ENCODE data around the gene SESN1. TPM values are rescaled to one million over a fixed set of nuclear protein-coding genes. Genes with fewer than 3 reads are reported as not detected.
A peak's percentile ranks its signal among the peaks of the same experiment; 100 is the strongest.
"Not testable (repeated sequence)": the region's sequence is repeated elsewhere in the genome, so short reads cannot be mapped to it uniquely, and the experiment has no call there.

Gene SESN1
- polyA plus RNA-seq, 12 donors = 33.3 to 70.2 (median 51.5) TPM; not detected in 1

GRCh38 chr6:109002051-109002697 lies 92.5 kb downstream of the SESN1 start:
- peak; percentile 41 for DNase-seq

DNA sequence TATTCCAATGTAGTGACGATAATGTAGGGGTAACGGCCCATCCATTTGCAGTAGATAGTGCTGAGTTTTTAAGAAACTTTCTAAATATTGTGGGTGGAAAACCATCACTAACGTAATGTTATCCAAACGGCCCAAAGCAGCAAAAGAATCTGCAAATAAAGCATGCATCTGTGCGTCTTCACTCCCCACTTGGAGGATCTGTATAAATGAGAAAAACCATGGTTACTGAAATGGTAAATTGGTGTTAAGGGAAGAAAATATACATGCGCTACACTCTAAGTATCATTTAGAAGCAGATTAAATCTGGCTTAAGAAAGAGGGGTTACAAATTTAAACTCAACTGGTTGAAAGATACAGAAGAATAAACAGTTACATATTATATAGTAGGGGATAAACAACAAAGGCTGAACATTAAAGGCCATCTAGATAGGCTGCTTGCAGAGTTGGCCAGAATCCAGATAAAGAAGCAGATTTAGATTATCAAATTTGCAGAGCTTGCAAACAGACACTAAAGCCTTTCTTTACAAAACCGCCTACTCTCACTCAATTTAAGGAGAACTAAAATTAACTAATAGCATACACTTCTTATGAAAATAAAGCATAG lies 93.3 kb downstream of the SESN1 start:
- no peak for DNase-seq

DNA sequence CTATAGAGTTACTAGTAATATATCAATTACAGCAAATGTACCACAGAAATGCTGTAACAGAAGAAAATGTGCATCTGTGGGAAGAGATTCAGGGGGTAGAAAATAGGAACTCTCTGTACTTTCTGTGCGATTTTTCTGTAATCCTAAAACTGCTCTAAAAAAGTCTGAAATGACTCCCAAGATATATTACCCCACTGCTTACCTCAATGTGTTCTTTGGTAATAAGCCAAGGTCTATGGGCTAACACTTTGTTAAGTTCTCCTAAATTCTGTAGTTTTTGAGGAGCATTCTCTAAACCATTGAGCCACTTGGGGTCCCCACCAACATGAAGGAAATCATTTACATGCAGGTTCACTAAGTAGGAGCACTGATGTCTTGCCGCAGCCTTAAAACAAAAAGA lies 94.4 kb downstream of the SESN1 start:
- no peak for DNase-seq

DNA sequence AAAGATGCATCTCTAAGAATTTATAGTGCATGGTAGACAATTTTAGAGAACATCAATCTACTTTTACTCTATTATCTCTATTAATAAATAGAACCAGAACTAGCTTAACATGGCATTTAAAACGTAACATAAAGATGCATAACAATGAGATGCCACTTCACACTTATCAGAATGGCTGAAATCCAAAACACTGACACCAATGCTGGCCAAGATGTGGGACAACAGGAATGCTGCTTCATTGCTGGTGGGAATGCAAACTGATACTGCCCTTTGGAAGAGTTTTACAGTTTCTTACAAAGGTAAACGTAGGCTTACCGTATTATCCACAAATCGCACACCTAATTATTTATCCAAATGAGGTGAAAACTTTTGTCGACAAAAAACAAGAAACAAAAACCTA lies 95.2 kb downstream of the SESN1 start:
- DNase-seq = no peak

GRCh38 chr6:108998485-108998884 lies 96.2 kb downstream of the SESN1 start:
- DNase-seq = no peak

DNA sequence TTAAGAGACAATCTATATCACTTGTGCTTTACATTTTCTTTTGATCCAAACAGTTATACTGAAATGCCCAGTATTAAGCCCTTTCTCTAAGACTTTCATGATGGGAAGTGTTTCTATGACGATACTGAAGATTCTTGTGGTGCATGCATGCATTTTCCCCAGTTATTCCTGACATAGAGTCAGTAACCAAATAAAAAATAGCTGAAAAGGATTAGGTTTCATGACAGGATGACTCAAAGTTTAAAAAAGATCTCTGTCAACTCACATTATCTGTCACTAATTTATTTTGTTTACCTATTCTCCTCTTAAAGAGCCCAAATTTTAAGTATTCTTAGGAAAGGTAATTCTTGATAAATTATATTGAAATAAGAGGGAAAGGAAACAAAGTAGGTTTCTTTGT lies 98.4 kb downstream of the SESN1 start:
- DNase-seq = no peak

DNA sequence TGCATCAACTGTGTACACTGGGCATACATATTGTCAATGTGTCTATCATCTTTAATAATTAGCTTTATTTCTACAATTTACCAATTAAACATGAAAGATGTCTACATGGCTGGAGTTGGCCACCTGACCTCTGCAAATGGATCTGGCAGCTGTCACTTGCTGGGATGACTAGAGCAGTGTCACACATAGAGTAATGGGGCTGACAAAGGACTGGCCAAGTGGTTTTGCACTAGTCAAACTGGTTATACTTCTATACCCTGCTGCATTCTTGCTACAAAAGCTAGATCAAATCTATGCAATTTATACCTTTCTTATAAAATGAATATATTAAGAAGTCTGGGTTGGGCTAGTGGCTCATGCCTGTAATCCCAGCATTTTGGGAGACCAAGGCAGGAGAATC lies 99.3 kb downstream of the SESN1 start:
- DNase-seq = no peak

GRCh38 chr6:108993876-108994275 lies 100.8 kb downstream of the SESN1 start:
- DNase-seq = no peak

- no peak for DNase-seq
These were observed 104.9 kb downstream of the SESN1 start for GRCh38 chr6:108989700-108990099.

DNA sequence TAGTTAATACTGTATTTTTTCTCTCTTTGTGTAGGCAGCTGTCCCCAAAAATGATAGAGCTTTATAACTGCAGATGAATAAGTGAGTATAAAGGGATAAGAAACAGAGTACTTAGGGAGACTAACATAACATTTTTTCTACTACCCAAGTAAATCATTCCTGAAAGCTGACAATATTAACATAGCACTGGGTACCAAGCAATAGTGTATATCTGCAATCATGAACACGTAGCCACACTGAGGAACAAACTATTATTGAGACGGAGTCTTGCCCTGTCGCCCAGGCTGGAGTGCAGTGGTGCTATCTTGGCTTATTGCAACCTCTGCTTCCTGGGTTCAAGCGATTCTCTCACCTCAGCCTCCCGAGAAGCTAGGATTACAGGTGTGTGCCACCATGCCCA lies 105.9 kb downstream of the SESN1 start:
- DNase-seq = no peak

DNA sequence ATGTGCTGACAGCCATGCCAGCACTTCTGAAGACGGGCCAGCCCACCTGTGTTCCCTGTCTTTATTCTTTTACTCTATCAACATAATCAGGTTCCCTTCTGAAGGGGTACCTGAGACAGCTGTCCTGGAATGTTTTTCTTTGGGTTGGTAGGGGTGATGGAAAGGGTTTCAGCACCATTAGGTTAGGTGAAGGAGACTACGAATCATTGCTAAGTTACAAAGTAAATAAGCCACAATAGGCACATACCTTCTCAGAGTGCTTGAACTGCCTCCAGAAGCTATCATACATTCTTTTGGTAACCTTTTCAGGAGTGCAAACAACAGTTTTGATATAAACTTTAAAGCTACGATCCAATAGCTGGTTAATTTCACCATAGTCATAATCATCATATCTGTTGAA lies 106.3 kb downstream of the SESN1 start:
- no peak for DNase-seq

DNA sequence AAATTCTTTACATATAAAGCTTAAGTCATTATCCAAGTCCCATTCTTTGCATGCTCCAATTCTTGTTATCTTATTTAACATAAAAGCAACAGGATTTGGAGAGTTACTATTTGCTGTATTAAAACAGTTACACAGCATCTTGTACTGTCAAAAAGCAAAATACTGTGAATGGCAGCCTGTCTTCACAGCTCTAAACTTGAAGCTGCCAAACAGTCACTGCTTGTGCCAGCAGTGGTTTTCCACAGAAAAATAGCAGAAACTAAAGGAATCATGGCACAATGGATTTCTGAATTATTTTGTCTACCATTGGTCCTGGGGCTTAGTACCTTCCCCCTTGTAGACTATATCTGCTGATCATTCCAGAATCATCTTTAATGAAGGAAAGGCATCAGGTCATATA lies 107.5 kb downstream of the SESN1 start:
- no peak for DNase-seq

DNA sequence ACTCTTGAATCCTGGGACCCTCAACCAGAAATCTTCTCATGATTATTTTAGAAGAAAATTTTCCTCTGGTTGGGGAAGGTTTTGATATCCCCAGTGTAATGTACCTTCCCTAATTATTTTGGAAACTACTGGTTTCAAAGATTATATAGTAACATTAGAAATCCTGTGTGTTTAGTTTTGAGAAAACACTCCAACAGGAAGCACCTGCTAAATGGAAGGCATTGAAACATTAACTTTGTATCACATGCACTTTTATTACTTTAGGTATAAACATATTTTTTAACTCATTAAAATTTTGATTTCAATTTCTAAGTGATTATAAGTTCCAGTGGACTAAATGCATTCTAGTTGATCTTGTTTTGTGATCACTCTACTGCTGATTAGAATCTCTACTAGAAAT lies 109.3 kb downstream of the SESN1 start:
- DNase-seq = no peak

GRCh38 chr6:108983151-108983550 lies 111.5 kb downstream of the SESN1 start:
- DNase-seq = no peak

GRCh38 chr6:108982154-108983113 lies 112.2 kb downstream of the SESN1 start:
- DNase-seq = no peak

GRCh38 chr6:108978638-108979037 lies 116.0 kb downstream of the SESN1 start:
- DNase-seq = not testable (repeated sequence)

DNA sequence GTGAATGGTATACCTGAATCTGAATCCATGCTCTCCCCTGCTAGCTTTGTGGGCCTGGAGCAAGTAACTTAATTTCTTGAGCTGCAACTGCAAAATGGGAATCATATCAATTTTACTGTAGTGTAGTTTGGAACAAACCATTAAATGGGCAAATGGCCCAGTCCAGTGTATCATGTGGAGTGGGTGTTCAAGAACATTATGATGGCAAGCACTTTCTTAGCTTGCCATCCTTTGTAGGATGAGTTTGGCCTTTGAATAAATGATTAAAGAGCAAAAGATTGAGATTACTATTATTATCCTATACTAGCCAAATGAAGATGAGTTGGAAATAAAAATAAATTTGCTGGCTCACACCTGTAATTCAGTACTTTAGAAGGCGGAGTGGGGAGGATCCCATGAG lies 120.4 kb downstream of the SESN1 start:
- DNase-seq = no peak

GRCh38 chr6:108969776-108970175 lies 124.9 kb downstream of the SESN1 start:
- DNase-seq = no peak

DNA sequence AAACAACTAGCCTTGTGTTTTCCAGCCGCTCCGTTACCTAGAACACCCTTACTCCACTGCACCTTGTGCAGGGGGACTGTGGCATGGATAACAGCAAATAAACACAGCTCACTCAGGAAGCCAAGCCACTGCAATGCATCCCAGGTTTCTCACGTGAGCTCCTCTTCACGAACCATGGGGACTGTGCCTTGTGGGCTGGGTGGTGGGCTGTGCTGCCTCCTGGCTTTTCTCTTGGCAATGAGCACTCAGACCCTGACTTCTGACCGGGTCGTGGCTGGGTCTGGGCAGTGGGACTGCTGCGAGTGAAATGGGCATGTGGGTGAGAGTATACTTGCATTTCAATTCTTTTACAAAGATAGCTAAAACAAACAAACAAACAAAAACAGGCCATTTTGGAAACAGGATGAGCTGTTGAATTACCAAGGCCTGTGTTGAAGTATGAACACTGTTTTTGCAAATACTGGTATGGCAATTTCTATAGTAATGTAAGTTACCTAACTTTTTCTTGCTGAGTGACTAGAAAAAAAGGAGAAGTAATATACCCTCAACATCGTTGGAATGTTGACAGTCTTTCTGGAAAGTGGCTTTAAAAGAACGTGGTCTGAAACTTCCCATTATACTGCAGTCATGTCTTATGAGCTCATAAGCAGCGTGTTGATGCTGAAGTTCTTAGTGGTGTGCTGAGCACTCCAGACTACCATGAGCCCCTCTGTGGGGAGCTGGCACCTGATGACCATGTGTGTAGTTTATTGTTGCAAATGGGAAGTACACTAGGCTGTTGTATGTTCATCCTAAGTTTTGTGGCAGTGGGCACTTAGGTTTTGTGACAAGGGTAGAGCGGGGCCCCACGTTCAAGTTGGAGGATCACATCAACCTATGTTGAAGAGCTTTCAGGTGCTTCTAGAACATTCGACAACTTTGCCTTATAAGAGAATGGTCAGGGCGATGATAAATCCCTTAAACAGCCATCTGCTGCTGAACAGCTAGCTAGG lies 126.0 kb downstream of the SESN1 start:
- DNase-seq = no peak

DNA sequence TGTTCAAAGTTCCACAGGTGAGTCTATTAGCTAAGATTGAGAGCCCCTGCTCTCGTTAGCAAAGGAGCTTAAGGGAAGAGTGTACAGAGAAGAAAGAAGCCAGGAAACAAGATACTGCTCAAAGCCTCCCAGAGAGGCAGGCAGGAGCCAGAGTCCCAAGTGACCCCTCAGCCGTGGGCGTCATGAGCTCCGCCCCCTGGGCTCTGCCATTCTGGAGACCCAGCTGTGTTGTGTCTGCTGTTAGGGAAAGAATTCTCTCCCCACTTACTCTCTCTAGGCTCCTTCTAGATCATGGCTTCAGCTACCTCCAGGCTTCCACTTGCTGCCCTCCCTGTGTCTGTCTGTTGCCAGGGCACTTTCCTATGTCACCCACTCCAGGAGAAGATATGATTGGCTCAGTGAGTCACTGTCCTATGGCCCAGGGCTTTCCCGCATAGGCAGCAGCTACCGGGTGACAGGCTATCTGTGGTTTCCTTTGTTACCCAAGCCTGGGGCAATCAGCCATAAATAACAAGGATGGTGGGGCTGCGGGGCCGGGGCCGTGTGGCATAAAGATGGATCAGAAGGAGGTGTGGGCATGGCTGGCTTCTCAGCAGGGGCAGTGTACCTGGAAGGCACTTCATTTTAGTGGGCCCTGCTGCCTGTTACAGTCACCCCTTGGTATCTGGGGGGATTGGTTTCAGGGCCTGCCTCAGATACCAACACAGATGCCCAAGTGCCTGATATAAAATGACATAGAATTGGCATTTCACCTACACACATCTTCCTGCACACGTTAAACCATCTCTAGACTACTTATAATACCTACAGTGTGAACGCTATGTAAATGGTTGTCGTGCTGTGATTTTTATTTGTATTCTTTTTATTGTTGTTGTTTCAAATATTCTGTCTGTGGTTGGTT lies 127.5 kb downstream of the SESN1 start:
- no peak for DNase-seq

All from muscle of arm (tissue), 12 donors.